DND-41 (cell line): ENCODE data around the gene BAG1.

Experiments used
- ATAC-seq: fragments of 200-7000 bp; cut with Tn5 transposase; 3 replicates; pipeline ENCODE4 v1.9.1; 2021; ENCODE audit warnings: low read depth; ENCODE audit not compliant: insufficient read depth
- DNase-seq: peaks from one replicate; pipeline ENCODE4 v3.0.0-alpha.2; 2020
- H2AFZ ChIP-seq: 2 replicates; pipeline ENCODE4 v1.6.0; 2012; ENCODE audit warnings: low read depth, low read length
- H3K27ac ChIP-seq: 2 replicates; pipeline ENCODE4 v1.5.1; 2012; ENCODE audit warnings: low read length, inconsistent platforms
- H3K27me3 ChIP-seq: fragments of 200-600 bp; sonication (generic); 2 replicates; pipeline ENCODE4 v1.6.0; 2012; ENCODE audit warnings: low read length, mild to moderate bottlenecking, inconsistent platforms; ENCODE audit not compliant: insufficient read depth, poor library complexity
- H3K36me3 ChIP-seq: 2 replicates; pipeline ENCODE4 v1.5.1; 2012; ENCODE audit warnings: low read length, inconsistent platforms; ENCODE audit not compliant: insufficient read depth
- H3K4me1 ChIP-seq: 2 replicates; pipeline ENCODE4 v1.5.1; 2012; ENCODE audit warnings: mild to moderate bottlenecking, low read length; ENCODE audit not compliant: insufficient read depth
- H3K4me2 ChIP-seq: 2 replicates; pipeline ENCODE4 v1.6.0; 2012; ENCODE audit warnings: mild to moderate bottlenecking, moderate library complexity, low read length, inconsistent platforms; ENCODE audit not compliant: insufficient read depth
- H3K4me3 ChIP-seq, 2 experiments: fragments of 200-600 bp in 1 of 2; shearing (Covaris generic) in 1 of 2; 2 replicates each; pipeline ENCODE4 v1.5.1; 2012 to 2016; ENCODE audit warnings: inconsistent platforms in 2 of 2, low read length in 2 of 2, mild to moderate bottlenecking in 2 of 2, low read depth in 1 of 2, moderate library complexity in 1 of 2
- H3K79me2 ChIP-seq: 2 replicates; pipeline ENCODE4 v1.6.0; 2012; ENCODE audit warnings: low read length, inconsistent platforms; ENCODE audit not compliant: insufficient read depth
- H3K9ac ChIP-seq: 2 replicates; pipeline ENCODE4 v1.6.0; 2012; ENCODE audit warnings: low read depth, mild to moderate bottlenecking, inconsistent platforms, low read length, moderate library complexity
- H3K9me3 ChIP-seq: 2 replicates; pipeline ENCODE4 v1.5.1; 2012; ENCODE audit warnings: low read length, moderate library complexity, mild to moderate bottlenecking, inconsistent platforms; ENCODE audit not compliant: insufficient read depth, severe bottlenecking
- H4K20me1 ChIP-seq: 2 replicates; pipeline ENCODE4 v1.6.0; 2012; ENCODE audit warnings: low read length; ENCODE audit not compliant: insufficient read depth
- EZH2 ChIP-seq: IDR thresholded peaks from 3 replicates; pipeline ENCODE4 v1.6.1; 2012; ENCODE audit warnings: borderline replicate concordance, low read depth, mild to moderate bottlenecking, moderate library complexity, low read length, inconsistent platforms; ENCODE audit not compliant: severe bottlenecking
- TF ChIP-seq, protein P1 (sequence below): IDR thresholded peaks from 2 replicates; pipeline ENCODE4 v1.5.1; 2012; ENCODE audit warnings: borderline replicate concordance, low read length, moderate library complexity, mild to moderate bottlenecking; ENCODE audit not compliant: poor library complexity, severe bottlenecking; ENCODE audit errors: extremely low read depth

BAG1 gene

DNA sequence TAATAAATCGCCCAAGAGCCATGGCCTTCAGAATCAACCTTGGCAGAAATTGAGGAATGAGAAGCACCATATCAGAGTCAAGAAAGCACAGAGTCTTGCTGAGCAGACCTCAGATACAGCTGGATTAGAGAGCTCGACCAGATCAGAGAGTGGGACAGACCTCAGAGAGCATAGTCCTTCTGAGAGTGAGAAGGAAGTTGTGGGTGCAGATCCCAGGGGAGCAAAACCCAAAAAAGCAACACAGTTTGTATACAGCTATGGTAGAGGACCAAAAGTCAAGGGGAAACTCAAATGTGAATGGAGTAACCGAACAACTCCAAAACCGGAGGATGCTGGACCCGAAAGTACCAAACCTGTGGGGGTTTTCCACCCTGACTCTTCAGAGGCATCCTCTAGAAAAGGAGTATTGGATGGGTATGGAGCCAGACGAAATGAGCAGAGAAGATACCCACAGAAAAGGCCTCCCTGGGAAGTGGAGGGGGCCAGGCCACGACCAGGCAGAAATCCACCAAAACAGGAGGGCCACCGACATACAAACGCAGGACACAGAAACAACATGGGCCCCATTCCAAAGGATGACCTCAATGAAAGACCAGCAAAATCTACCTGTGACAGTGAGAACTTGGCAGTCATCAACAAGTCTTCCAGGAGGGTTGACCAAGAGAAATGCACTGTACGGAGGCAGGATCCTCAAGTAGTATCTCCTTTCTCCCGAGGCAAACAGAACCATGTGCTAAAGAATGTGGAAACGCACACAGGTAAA, 30.3 kb upstream of the BAG1 start:
- no peak overlapping the region for H2AFZ ChIP-seq

DNA sequence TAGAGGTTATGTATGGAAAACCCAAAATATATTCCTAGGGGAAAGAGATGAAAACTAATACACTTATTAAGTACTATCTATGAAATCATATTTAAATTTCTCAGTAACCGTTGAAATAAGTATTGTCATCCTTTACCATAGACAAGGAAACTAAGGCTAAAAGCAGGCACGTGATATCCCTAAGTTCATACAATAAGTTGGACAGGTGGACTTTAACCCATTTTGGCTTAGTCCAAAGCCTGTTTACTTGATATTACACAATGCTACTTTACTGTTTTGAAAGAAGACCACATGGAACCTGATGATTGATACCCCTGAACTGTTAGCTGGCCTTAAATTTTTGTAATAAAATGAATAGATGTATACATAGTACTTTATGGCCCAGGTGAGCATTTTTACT, 29.3 kb upstream of the BAG1 start:
- Histone ChIP-seq H3K27ac (no peak overlapping the region), H3K4me2 (no peak overlapping the region), H3K9me3 (no peaks in the 10 kb centered on the region), H4K20me1 (peaks cover 21% of the 10 kb centered on the region), H3K79me2 (peaks cover 81% of the 10 kb centered on the region), H3K27me3 (no peaks in the 10 kb centered on the region), H3K4me1 (peaks cover 61% of the 10 kb centered on the region), H3K4me3 (no peak overlapping the region), H2AFZ (no peak overlapping the region), H3K9ac (no peak overlapping the region), H3K36me3 (peaks cover 52% of the 10 kb centered on the region)
- ATAC-seq (no peak), DNase-seq (no peak)
- TF ChIP-seq, protein P1, sequence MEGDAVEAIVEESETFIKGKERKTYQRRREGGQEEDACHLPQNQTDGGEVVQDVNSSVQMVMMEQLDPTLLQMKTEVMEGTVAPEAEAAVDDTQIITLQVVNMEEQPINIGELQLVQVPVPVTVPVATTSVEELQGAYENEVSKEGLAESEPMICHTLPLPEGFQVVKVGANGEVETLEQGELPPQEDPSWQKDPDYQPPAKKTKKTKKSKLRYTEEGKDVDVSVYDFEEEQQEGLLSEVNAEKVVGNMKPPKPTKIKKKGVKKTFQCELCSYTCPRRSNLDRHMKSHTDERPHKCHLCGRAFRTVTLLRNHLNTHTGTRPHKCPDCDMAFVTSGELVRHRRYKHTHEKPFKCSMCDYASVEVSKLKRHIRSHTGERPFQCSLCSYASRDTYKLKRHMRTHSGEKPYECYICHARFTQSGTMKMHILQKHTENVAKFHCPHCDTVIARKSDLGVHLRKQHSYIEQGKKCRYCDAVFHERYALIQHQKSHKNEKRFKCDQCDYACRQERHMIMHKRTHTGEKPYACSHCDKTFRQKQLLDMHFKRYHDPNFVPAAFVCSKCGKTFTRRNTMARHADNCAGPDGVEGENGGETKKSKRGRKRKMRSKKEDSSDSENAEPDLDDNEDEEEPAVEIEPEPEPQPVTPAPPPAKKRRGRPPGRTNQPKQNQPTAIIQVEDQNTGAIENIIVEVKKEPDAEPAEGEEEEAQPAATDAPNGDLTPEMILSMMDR, result no peak
- TF ChIP-seq EZH2, result no peak

More for the DNA sequence above, 30.3 kb upstream of the BAG1 start:
- H3K36me3 ChIP-seq, result peaks cover 63% of the 10 kb centered on the region
- H3K79me2 ChIP-seq, result peaks cover 92% of the 10 kb centered on the region
- no peak overlapping the region for H3K27ac ChIP-seq
- no peak overlapping the region for H3K9ac ChIP-seq
- ATAC-seq (no peak), DNase-seq (no peak)
- no peak overlapping the region for H3K4me2 ChIP-seq
- H3K4me1 ChIP-seq, result peaks cover 54% of the 10 kb centered on the region
- no peaks in the 10 kb centered on the region for H3K27me3 ChIP-seq
- TF ChIP-seq, protein P1, result no peak
- no peak for TF ChIP-seq EZH2
- H4K20me1 ChIP-seq, result peaks cover 21% of the 10 kb centered on the region
- H3K4me3 ChIP-seq, result no peak overlapping the region
- H3K9me3 ChIP-seq, result no peaks in the 10 kb centered on the region

DNA sequence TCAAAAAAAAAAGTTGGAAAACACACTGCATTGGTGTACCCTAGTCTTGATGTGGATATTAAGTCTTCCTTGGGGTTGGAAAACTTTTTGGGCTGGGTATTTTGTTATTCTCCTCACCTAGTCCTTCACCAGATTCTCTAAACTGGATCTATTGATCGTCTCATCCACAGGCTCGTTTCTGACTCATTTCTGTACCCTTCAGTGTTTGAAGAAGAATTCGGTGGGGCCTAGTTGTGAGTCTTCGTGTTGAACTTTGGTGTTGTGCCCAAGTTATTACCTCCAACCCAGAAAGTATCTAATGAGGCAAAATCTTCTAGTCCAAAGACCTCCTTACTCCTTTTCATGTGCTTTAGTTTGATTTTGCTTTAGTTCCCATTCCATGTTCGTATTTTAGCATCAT, 27.4 kb upstream of the BAG1 start:
- no peak for ATAC-seq
- H3K4me2 ChIP-seq, result peak overlapping the region; percentile 62
- H3K27ac ChIP-seq, result no peak overlapping the region

DNA sequence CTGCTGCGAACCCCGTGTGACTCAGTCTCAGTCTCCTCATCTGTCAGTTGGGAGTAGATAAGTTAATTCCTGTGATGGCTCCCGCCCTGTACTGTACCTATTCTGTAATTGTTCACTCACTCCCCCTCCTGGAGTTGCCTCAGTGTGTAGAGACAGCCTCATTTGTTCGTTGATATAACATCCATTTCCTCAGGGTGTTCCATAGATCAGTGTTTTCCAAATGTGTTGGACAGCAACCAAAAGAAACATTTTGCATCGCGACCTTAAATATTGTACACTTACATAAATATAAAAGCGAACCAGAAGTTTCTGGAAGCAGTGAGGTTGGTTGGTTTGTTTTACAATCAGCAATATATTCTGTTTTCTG, 26.5 kb upstream of the BAG1 start:
- Histone ChIP-seq H3K79me2 (peaks cover 53% of the 10 kb centered on the region), H3K4me2 (peak overlapping the region; percentile 62), H3K4me1 (peaks cover 36% of the 10 kb centered on the region), H3K27ac (peak overlapping the region; percentile 90), H3K9me3 (no peaks in the 10 kb centered on the region), H4K20me1 (peaks cover 1% of the 10 kb centered on the region; the same call in 1 of the 2 replicates), H3K4me3 (peak overlapping the region; percentile 56 to 85; a peak in 3 of 4 replicates), H2AFZ (peak overlapping the region; percentile 91), H3K9ac (peak overlapping the region; percentile 79), H3K36me3 (peaks cover 25% of the 10 kb centered on the region), H3K27me3 (no peaks in the 10 kb centered on the region)
- ATAC-seq (no peak; the same call in 2 of the 3 replicates), DNase-seq (no peak)
- no peak for TF ChIP-seq EZH2
- TF ChIP-seq, protein P1, result peak; percentile 3

More for the DNA sequence above, 27.4 kb upstream of the BAG1 start:
- Histone ChIP-seq H3K9me3 (no peaks in the 10 kb centered on the region), H3K4me1 (peaks cover 44% of the 10 kb centered on the region), H3K9ac (no peak overlapping the region), H4K20me1 (peaks cover 7% of the 10 kb centered on the region; the same call in 1 of the 2 replicates), H3K4me3 (no peak overlapping the region), H2AFZ (no peak overlapping the region), H3K79me2 (peaks cover 62% of the 10 kb centered on the region), H3K27me3 (no peaks in the 10 kb centered on the region), H3K36me3 (peaks cover 33% of the 10 kb centered on the region)
- DNase-seq, result no peak
- TF ChIP-seq EZH2, result no peak
